Activated CD8-positive, alpha-beta memory T cell treated with anti-CD3 and anti-CD28 coated beads for 1 hour (primary cell): Measurements from ENCODE around the gene PCYT1A.
A peak's percentile ranks its signal among the peaks of the same experiment; 100 is the strongest.
"Not testable (repeated sequence)": the region's sequence is repeated elsewhere in the genome, so short reads cannot be mapped to it uniquely, and the experiment has no call there.

Source experiments
- DNase-seq, 2 donors: peaks; one replicate each; pipeline ENCODE4 v3.0.0-alpha.2; 2020; ENCODE audit warnings: low read depth in 1 of 2; ENCODE audit errors: extremely low read depth in 1 of 2

PCYT1A gene

GRCh38 chr3:196288141-196288460, 575 bp upstream of the PCYT1A start:
- no peak for DNase-seq

- peak in 1 of 2 donors; percentile 3 for DNase-seq
These were observed 461 bp downstream of the PCYT1A start for GRCh38 chr3:196287090-196287439.

- DNase-seq, result no peak
These were observed 3.1 kb downstream of the PCYT1A start for GRCh38 chr3:196284396-196284795.

- DNase-seq, result no peak
These were observed 5.6 kb downstream of the PCYT1A start for GRCh38 chr3:196281962-196282361.

- DNase-seq, result no peak
These were observed 6.7 kb downstream of the PCYT1A start for GRCh38 chr3:196280689-196281440.

GRCh38 chr3:196275126-196275525, 12.4 kb downstream of the PCYT1A start:
- no peak for DNase-seq

- peak in 1 of 2 donors; percentile 8 for DNase-seq
These were observed 12.9 kb downstream of the PCYT1A start for GRCh38 chr3:196274585-196274984.

GRCh38 chr3:196273655-196274054, 13.9 kb downstream of the PCYT1A start:
- no peak for DNase-seq

GRCh38 chr3:196272826-196273225, 14.7 kb downstream of the PCYT1A start:
- no peak for DNase-seq

- DNase-seq, result no peak
These were observed 17.0 kb downstream of the PCYT1A start for GRCh38 chr3:196270499-196270898.

- DNase-seq, result no peak
These were observed 19.0 kb downstream of the PCYT1A start for GRCh38 chr3:196268284-196269163.

- no peak for DNase-seq
These were observed 23.7 kb downstream of the PCYT1A start for GRCh38 chr3:196263819-196264218.

GRCh38 chr3:196260784-196261183, 26.7 kb downstream of the PCYT1A start:
- DNase-seq, result no peak

GRCh38 chr3:196255776-196256175, 31.8 kb downstream of the PCYT1A start:
- DNase-seq, result no peak

- no peak for DNase-seq
These were observed 32.9 kb downstream of the PCYT1A start for GRCh38 chr3:196254376-196255283.

- no peak for DNase-seq
These were observed 35.6 kb downstream of the PCYT1A start for GRCh38 chr3:196251918-196252317.

- DNase-seq, result no peak
These were observed 40.8 kb downstream of the PCYT1A start for GRCh38 chr3:196246612-196247308.

GRCh38 chr3:196244166-196244565, 43.4 kb downstream of the PCYT1A start:
- DNase-seq, result not testable (repeated sequence)

GRCh38 chr3:196241704-196242103, 45.8 kb downstream of the PCYT1A start:
- no peak for DNase-seq

- no peak for DNase-seq
These were observed 47.1 kb downstream of the PCYT1A start for GRCh38 chr3:196240424-196240823.
